Measurements from ENCODE around the gene CTU2. TPM values are rescaled to one million over a fixed set of nuclear protein-coding genes. Genes with fewer than 3 reads are reported as not detected.

CTU2 gene
- total and polyA plus RNA-seq, 2 donors (not counting 1 experiment from before 2014, with no cell fraction given), result 18.4 to 23.7 TPM

DNA sequence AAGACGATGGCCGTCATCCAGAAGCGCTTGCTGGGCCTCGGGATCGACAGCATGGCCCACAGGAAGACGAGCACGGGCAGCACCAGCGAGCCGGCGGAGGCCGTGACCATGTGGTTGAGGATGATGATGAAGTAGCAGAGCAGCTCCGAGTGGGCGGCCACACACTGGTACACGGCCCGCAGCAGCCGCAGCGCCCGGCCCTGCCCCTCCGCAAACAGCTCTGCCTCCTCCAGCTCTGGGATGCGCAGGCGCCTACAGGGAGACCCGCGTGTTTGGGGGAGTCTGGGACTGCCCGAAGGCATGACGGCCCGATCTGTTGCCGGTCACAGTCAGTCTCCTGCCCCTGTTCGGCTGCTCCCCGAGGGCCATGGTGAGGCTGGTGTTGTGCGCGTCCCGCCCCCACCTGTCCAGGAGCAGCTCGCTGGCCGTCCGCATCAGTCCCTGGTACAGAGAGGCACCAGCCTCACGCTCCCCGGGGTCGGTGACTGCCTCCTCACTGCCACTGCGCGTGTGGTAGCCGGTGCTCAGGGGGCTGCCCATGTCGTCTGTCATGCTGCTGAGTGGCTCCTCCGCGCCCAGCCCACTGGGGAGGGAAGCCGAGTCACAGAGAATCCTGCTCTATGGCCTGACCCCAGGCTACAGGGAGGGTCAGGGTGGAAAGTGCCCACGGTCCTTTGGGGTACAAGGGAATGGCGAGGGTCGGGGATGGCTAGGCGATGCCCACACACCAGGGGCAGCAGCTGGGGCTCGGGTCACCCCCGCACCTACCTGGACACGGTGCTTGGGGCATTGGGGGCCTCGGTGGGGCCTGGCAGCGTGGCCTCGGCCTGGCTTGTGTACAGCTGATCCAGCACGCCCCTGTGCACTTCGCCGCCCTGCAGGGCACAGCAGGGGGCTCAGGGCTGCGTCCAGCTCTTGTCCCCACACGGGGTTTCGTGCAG lies 15.8 kb downstream of the CTU2 start:
- POLR2A ChIA-PET, result no interaction called here
- Mint-ChIP-seq H3K27ac (no peak overlapping the region), H3K4me3 (no peak overlapping the region), H3K27me3 (no peaks in the 10 kb centered on the region), H3K4me1 (no peaks in the 10 kb centered on the region), H3K9me3 (ENCODE audit: insufficient read depth) (no peaks in the 10 kb centered on the region)
- no peak for ATAC-seq (ENCODE audit: low read depth)
- 96% methylated on average over 53 of the region's 61 CpGs for WGBS (ENCODE audit: insufficient coverage)
- no peak overlapping the region for H3K4me3 ChIP-seq (ENCODE audit: control extremely low read depth in 1 of 5, extremely low read depth in 1 of 5, insufficient read depth in 1 of 5, low read depth in 2 of 5, low read length in 4 of 5)
- H2AFZ ChIP-seq (ENCODE audit: insufficient read depth, low read depth, low read length, poor library complexity, severe bottlenecking), result no peak overlapping the region
- H3K4me1 ChIP-seq (ENCODE audit: control insufficient read depth in 2 of 2, insufficient read depth in 2 of 2, low read length in 2 of 2), result no peaks in the 10 kb centered on the region
- peaks cover 0 to 93% of the 10 kb centered on the region in 2 experiments for H3K36me3 ChIP-seq (replicated peaks in 1 of 2; ENCODE audit: control extremely low read depth in 1 of 2, control insufficient read depth in 1 of 2, extremely low read depth in 1 of 2, insufficient read depth in 2 of 2, low read length in 1 of 2)
- H3K9ac ChIP-seq (ENCODE audit: low read length), result no peak overlapping the region
- no peak overlapping the region for H3K4me2 ChIP-seq (replicated peaks; ENCODE audit: low read depth, low read length, poor library complexity, severe bottlenecking)
- H4K20me1 ChIP-seq (ENCODE audit: control insufficient read depth, insufficient read depth, low read length, poor library complexity, severe bottlenecking), result peaks cover 19% of the 10 kb centered on the region
- CTCF ChIA-PET, result interaction anchor here (1.2 to 1.5 kb wide), 2 partner anchors 15 kb away, joined by 3 to 5 read pairs; no protein-coding TSS in a partner anchor
- no peak for DNase-seq
- peaks cover 16% of the 10 kb centered on the region for H3K79me2 ChIP-seq (ENCODE audit: control insufficient read depth, insufficient read depth, low read length)
- intact Hi-C loops (cut with micrococcal nuclease), result no loop called here
- no peaks in the 10 kb centered on the region for H3K9me3 ChIP-seq (ENCODE audit: control extremely low read depth in 1 of 3, control insufficient read depth in 2 of 3, insufficient read depth in 1 of 3, low read length in 2 of 3)
- no peak for TF ChIP-seq EZH2 (IDR thresholded peaks at IDR 0.05; ENCODE audit: borderline replicate concordance, insufficient read depth, low read depth, low read length, poor library complexity, severe bottlenecking)
- TF ChIP-seq, protein P1, sequence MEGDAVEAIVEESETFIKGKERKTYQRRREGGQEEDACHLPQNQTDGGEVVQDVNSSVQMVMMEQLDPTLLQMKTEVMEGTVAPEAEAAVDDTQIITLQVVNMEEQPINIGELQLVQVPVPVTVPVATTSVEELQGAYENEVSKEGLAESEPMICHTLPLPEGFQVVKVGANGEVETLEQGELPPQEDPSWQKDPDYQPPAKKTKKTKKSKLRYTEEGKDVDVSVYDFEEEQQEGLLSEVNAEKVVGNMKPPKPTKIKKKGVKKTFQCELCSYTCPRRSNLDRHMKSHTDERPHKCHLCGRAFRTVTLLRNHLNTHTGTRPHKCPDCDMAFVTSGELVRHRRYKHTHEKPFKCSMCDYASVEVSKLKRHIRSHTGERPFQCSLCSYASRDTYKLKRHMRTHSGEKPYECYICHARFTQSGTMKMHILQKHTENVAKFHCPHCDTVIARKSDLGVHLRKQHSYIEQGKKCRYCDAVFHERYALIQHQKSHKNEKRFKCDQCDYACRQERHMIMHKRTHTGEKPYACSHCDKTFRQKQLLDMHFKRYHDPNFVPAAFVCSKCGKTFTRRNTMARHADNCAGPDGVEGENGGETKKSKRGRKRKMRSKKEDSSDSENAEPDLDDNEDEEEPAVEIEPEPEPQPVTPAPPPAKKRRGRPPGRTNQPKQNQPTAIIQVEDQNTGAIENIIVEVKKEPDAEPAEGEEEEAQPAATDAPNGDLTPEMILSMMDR (IDR thresholded peaks at IDR 0.05), result no peak
- no peaks in the 10 kb centered on the region for H3K27me3 ChIP-seq (replicated peaks in 1 of 4; ENCODE audit: control extremely low read depth in 1 of 4, control insufficient read depth in 3 of 4, insufficient read depth in 4 of 4, low read length in 3 of 4)
- H3K27ac ChIP-seq (ENCODE audit: low read length in 2 of 2), result no peak overlapping the region
